WTC11 (cell line): ENCODE data around the gene HINT2. TPM values are rescaled to one million over a fixed set of nuclear protein-coding genes. Genes with fewer than 3 reads are reported as not detected.

Experiments
- ATAC-seq: fragments of 200-7000 bp; cut with Tn5 transposase; 2 replicates; pipeline ENCODE4 v1.10.0; 2021; ENCODE audit warnings: mild to moderate bottlenecking, moderate library complexity
- CTCF ChIA-PET: fragments of 300-600 bp; sonication (Branson Sonifier 250); formaldehyde crosslinking; loops from one replicate; lab custom pipeline; 2021; ENCODE audit warnings: antibody characterized with exemption; lab: Charles Lee
- POLR2A ChIA-PET: fragments of 350-600 bp; sonication (Branson Sonifier 250); formaldehyde crosslinking; loops from one replicate; lab custom pipeline; 2021; ENCODE audit warnings: antibody characterized with exemption; lab: Charles Lee
- DNase-seq: peaks from one replicate; pipeline ENCODE4 v3.0.0; 2021; ENCODE audit warnings: low spot score
- H3K27ac Mint-ChIP-seq: 2 replicates; pipeline ENCODE4 v1.8.0; 2021; ENCODE audit warnings: mixed read lengths
- H3K27me3 Mint-ChIP-seq: 2 replicates; pipeline ENCODE4 v1.8.0; 2021; ENCODE audit warnings: low read depth, mild to moderate bottlenecking, moderate library complexity, mixed read lengths
- H3K36me3 Mint-ChIP-seq: 2 replicates; pipeline ENCODE4 v1.8.0; 2021; ENCODE audit warnings: mixed read lengths
- H3K4me1 Mint-ChIP-seq: 2 replicates; pipeline ENCODE4 v1.8.0; 2022; ENCODE audit warnings: mixed read lengths
- H3K4me3 Mint-ChIP-seq: 2 replicates; pipeline ENCODE4 v1.8.0; 2021; ENCODE audit warnings: mild to moderate bottlenecking, moderate library complexity, mixed read lengths
- H3K9me3 Mint-ChIP-seq: 2 replicates; pipeline ENCODE4 v1.8.0; 2021; ENCODE audit warnings: mixed read lengths
- ATF1 ChIP-seq: sonication (generic); formaldehyde crosslinking; IDR thresholded peaks from 2 replicates; pipeline ENCODE4 v1.8.1; 2023; ENCODE audit warnings: mild to moderate bottlenecking, moderate library complexity, missing genetic modification reagents
- ELF4 ChIP-seq: sonication (generic); formaldehyde crosslinking; IDR thresholded peaks from 2 replicates; pipeline ENCODE4 v1.8.1; 2022; ENCODE audit warnings: low read depth, mild to moderate bottlenecking, moderate library complexity, missing genetic modification reagents
- EMX1 ChIP-seq: fragments of 250-450 bp; sonication (Bioruptor Pico); IDR thresholded peaks from 2 replicates; pipeline ENCODE4 v1.8.0; 2021; ENCODE audit warnings: mild to moderate bottlenecking
- ESRRA ChIP-seq: sonication (generic); formaldehyde crosslinking; IDR thresholded peaks from 2 replicates; pipeline ENCODE4 v1.8.1; 2022; ENCODE audit warnings: mild to moderate bottlenecking, missing genetic modification reagents, borderline replicate concordance
- FOXJ3 ChIP-seq: sonication (generic); formaldehyde crosslinking; IDR thresholded peaks from 2 replicates; pipeline ENCODE4 v1.9.0; 2021; ENCODE audit warnings: missing genetic modification reagents, mild to moderate bottlenecking, borderline replicate concordance
- NFYB ChIP-seq: sonication (generic); formaldehyde crosslinking; conservative IDR thresholded peaks from 2 replicates; pipeline ENCODE4 v1.8.0; 2022; ENCODE audit warnings: low read depth, missing genetic modification reagents
- RORB ChIP-seq: fragments of 250-450 bp; sonication (Bioruptor Pico); IDR thresholded peaks from 2 replicates; pipeline ENCODE4 v1.9.0; 2021; ENCODE audit warnings: mild to moderate bottlenecking
- SMAD3 ChIP-seq: sonication (generic); formaldehyde crosslinking; IDR thresholded peaks from 2 replicates; pipeline ENCODE4 v1.8.0; 2022; ENCODE audit warnings: missing genetic modification reagents, mild to moderate bottlenecking, borderline replicate concordance
- SP1 ChIP-seq: sonication (generic); formaldehyde crosslinking; conservative IDR thresholded peaks from 2 replicates; pipeline ENCODE4 v1.8.1; 2022; ENCODE audit warnings: missing genetic modification reagents
- TP53 ChIP-seq: sonication (generic); formaldehyde crosslinking; IDR thresholded peaks from 2 replicates; pipeline ENCODE4 v1.8.1; 2023; ENCODE audit warnings: mild to moderate bottlenecking, missing genetic modification reagents
- ZNF219 ChIP-seq: sonication (generic); formaldehyde crosslinking; IDR thresholded peaks from 2 replicates; pipeline ENCODE4 v1.8.0; 2023; ENCODE audit warnings: missing genetic modification reagents, mild to moderate bottlenecking, borderline replicate concordance
- ZNF232 ChIP-seq: sonication (generic); formaldehyde crosslinking; IDR thresholded peaks from 2 replicates; pipeline ENCODE4 v1.8.0; 2022; ENCODE audit warnings: mild to moderate bottlenecking, missing genetic modification reagents
- ZNF416 ChIP-seq: fragments of 250-450 bp; sonication (Bioruptor Pico); IDR thresholded peaks from 2 replicates; pipeline ENCODE4 v1.9.0; 2021; ENCODE audit warnings: mild to moderate bottlenecking, inconsistent platforms
- total RNA-seq: library from RNA; stranded (reverse); gene quantifications from 3 replicates; pipeline ENCODE4 v1.2.3, GENCODE V29; 2021
- TF ChIP-seq, protein P1 (sequence below): sonication (generic); formaldehyde crosslinking; IDR thresholded peaks from 2 replicates; pipeline ENCODE4 v1.8.0; 2022; ENCODE audit warnings: mild to moderate bottlenecking, missing genetic modification reagents
- TF ChIP-seq, protein P2 (sequence below): sonication (generic); formaldehyde crosslinking; IDR thresholded peaks from 2 replicates; pipeline ENCODE4 v1.8.0; 2022; ENCODE audit warnings: mild to moderate bottlenecking, missing genetic modification reagents
- TF ChIP-seq, protein P3 (sequence below): fragments of 250-450 bp; sonication (Bioruptor Pico); IDR thresholded peaks from 2 replicates; pipeline ENCODE4 v2.1.2; 2022; ENCODE audit warnings: mild to moderate bottlenecking, moderate library complexity
- TF ChIP-seq, protein P4 (sequence below): sonication (generic); formaldehyde crosslinking; IDR thresholded peaks from 2 replicates; pipeline ENCODE4 v1.8.1; 2023; ENCODE audit warnings: mild to moderate bottlenecking, missing genetic modification reagents
- TF ChIP-seq, protein P5 (sequence below): sonication (generic); formaldehyde crosslinking; IDR thresholded peaks from 2 replicates; pipeline ENCODE4 v1.8.1; 2022; ENCODE audit warnings: mild to moderate bottlenecking, missing genetic modification reagents, moderate library complexity, borderline replicate concordance
- TF ChIP-seq, protein P6 (sequence below): fragments of 200-600 bp; IDR thresholded peaks from 2 replicates; pipeline ENCODE4 v1.8.0; 2022; ENCODE audit warnings: antibody characterized with exemption
- TF ChIP-seq, protein P7 (sequence below): sonication (generic); formaldehyde crosslinking; IDR thresholded peaks from 2 replicates; pipeline ENCODE4 v1.8.1; 2022; ENCODE audit warnings: mild to moderate bottlenecking, moderate library complexity, missing genetic modification reagents
- TF ChIP-seq, protein P8 (sequence below): sonication (generic); formaldehyde crosslinking; IDR thresholded peaks from 2 replicates; pipeline ENCODE4 v1.8.0; 2023; ENCODE audit warnings: missing genetic modification reagents, mild to moderate bottlenecking, borderline replicate concordance

HINT2 gene
- total RNA-seq, 1 experiment from 2014 or later: 33.6 TPM

DNA sequence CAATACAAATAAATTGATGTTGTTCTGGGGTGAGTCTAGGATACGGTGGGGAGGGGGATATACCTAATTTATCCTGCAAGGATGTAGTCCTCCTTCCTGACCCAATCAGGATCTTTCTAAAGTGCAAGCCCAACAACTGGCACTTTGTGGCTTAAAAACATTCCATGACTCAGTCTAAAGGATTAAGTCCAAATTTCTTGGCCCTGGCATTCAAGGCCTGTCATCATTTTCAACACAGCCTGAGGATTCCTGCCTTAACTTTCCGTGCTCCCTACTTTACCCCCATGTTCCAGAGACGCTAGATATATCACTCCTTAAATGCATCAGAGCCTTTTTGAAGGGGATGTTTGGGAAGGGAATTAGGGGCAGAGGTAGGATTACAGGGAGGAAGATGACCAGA, 12.6 kb upstream of the HINT2 start (continued):
- TF ChIP-seq, protein P1, sequence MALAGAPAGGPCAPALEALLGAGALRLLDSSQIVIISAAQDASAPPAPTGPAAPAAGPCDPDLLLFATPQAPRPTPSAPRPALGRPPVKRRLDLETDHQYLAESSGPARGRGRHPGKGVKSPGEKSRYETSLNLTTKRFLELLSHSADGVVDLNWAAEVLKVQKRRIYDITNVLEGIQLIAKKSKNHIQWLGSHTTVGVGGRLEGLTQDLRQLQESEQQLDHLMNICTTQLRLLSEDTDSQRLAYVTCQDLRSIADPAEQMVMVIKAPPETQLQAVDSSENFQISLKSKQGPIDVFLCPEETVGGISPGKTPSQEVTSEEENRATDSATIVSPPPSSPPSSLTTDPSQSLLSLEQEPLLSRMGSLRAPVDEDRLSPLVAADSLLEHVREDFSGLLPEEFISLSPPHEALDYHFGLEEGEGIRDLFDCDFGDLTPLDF (CRISPR knock-in tag): no peak
- TF ChIP-seq ZNF416 (CRISPR knock-in tag) (no peak), FOXJ3 (CRISPR knock-in tag) (no peak), NFYB (CRISPR knock-in tag) (no peak), ZNF219 (CRISPR knock-in tag) (no peak), ATF1 (CRISPR knock-in tag) (no peak)
- TF ChIP-seq, protein P2, sequence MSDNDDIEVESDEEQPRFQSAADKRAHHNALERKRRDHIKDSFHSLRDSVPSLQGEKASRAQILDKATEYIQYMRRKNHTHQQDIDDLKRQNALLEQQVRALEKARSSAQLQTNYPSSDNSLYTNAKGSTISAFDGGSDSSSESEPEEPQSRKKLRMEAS: no peak
- TF ChIP-seq, protein P3, sequence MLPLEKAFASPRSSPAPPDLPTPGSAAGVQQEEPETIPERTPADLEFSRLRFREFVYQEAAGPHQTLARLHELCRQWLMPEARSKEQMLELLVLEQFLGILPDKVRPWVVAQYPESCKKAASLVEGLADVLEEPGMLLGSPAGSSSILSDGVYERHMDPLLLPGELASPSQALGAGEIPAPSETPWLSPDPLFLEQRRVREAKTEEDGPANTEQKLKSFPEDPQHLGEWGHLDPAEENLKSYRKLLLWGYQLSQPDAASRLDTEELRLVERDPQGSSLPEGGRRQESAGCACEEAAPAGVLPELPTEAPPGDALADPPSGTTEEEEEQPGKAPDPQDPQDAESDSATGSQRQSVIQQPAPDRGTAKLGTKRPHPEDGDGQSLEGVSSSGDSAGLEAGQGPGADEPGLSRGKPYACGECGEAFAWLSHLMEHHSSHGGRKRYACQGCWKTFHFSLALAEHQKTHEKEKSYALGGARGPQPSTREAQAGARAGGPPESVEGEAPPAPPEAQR (CRISPR knock-in tag): no peak
- TF ChIP-seq, protein P4, sequence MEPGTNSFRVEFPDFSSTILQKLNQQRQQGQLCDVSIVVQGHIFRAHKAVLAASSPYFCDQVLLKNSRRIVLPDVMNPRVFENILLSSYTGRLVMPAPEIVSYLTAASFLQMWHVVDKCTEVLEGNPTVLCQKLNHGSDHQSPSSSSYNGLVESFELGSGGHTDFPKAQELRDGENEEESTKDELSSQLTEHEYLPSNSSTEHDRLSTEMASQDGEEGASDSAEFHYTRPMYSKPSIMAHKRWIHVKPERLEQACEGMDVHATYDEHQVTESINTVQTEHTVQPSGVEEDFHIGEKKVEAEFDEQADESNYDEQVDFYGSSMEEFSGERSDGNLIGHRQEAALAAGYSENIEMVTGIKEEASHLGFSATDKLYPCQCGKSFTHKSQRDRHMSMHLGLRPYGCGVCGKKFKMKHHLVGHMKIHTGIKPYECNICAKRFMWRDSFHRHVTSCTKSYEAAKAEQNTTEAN (CRISPR knock-in tag): no peak
- TF ChIP-seq, all 79 proteins: peak for 0

DNA sequence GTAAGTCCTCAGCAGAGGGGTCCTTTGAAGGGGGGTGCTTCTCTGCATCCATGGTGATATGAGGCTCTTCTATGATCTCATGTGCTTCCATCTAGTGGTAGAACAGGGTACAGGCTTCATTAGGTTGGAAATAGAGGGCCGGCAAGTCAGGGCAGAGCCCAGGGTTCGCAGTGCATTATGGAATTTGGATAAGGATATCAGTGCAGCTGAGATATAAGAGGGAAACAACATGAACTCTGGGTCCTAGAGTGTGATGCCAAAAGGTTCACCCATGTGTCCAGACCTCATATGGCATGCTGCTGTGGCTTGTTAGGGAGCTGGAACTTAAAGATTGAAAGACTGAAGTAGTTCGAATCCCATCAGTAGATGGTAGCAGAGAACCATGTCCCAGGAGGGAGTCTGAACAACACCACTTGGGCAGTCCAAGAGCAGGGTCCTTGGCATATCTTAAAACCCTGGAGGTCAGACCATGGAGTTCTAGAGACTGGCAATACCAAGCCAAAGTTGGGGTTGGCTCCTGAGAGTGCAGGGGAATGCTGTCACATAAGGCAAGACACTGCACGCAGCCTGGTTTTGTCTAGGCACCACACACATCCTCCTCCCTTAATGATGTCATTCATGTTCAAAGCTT, 11.3 kb upstream of the HINT2 start:
- DNase-seq: no peak
- ChIA-PET POLR2A (no interaction called here), CTCF (interaction anchor here (0.5 to 4.8 kb wide), 30 partner anchors 9 to 274 kb away, joined by 3 to 79 read pairs (median 4); partner anchors contain the start of genes CCDC107, HINT2, NPR2 and RMRP)
- Mint-ChIP-seq H3K4me3 (no peak overlapping the region), H3K4me1 (peaks cover 33% of the 10 kb centered on the region), H3K27ac (no peak overlapping the region), H3K9me3 (no peaks in the 10 kb centered on the region), H3K36me3 (no peaks in the 10 kb centered on the region), H3K27me3 (peaks cover 2% of the 10 kb centered on the region; the same call in 1 of the 2 replicates)
- no peak for TF ChIP-seq SP1
- TF ChIP-seq SMAD3: no peak
- TF ChIP-seq, protein P5, sequence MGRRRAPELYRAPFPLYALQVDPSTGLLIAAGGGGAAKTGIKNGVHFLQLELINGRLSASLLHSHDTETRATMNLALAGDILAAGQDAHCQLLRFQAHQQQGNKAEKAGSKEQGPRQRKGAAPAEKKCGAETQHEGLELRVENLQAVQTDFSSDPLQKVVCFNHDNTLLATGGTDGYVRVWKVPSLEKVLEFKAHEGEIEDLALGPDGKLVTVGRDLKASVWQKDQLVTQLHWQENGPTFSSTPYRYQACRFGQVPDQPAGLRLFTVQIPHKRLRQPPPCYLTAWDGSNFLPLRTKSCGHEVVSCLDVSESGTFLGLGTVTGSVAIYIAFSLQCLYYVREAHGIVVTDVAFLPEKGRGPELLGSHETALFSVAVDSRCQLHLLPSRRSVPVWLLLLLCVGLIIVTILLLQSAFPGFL (CRISPR knock-in tag): no peak
- TF ChIP-seq, protein P6, sequence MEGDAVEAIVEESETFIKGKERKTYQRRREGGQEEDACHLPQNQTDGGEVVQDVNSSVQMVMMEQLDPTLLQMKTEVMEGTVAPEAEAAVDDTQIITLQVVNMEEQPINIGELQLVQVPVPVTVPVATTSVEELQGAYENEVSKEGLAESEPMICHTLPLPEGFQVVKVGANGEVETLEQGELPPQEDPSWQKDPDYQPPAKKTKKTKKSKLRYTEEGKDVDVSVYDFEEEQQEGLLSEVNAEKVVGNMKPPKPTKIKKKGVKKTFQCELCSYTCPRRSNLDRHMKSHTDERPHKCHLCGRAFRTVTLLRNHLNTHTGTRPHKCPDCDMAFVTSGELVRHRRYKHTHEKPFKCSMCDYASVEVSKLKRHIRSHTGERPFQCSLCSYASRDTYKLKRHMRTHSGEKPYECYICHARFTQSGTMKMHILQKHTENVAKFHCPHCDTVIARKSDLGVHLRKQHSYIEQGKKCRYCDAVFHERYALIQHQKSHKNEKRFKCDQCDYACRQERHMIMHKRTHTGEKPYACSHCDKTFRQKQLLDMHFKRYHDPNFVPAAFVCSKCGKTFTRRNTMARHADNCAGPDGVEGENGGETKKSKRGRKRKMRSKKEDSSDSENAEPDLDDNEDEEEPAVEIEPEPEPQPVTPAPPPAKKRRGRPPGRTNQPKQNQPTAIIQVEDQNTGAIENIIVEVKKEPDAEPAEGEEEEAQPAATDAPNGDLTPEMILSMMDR: peak; percentile 44; the same call in 1 of the 2 replicates
- peak; percentile 13 for ATAC-seq

DNA sequence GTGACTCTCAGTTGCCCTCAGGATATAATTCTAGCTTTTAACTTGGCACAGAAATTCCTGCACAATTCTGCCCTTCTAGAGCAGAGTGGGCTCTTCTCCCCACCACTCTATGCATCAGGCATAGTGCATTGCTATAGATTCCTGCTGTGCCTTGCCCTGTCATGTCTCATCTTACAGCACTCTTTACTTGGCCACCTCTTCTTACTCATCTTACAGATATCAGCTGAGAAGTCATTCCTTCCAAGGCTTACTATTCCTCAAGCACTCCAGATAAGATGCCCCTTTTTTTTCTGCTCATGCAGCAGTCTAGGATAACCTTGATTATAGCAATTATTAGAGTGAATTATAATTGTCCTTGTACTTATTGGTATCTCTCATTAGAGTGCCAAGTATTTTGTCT, 8.1 kb upstream of the HINT2 start:
- CTCF ChIA-PET: interaction anchor here (1.0 to 4.8 kb wide), 2 partner anchors 17 to 33 kb away, joined by 3 to 79 read pairs; no protein-coding TSS in a partner anchor
- Mint-ChIP-seq H3K9me3 (no peaks in the 10 kb centered on the region), H3K27ac (no peak overlapping the region), H3K27me3 (peaks cover 2% of the 10 kb centered on the region; the same call in 1 of the 2 replicates), H3K36me3 (no peaks in the 10 kb centered on the region), H3K4me1 (peaks cover 21% of the 10 kb centered on the region), H3K4me3 (no peak overlapping the region)
- ATAC-seq (no peak), DNase-seq (no peak)
- POLR2A ChIA-PET: no interaction called here
- TF ChIP-seq, protein P7, sequence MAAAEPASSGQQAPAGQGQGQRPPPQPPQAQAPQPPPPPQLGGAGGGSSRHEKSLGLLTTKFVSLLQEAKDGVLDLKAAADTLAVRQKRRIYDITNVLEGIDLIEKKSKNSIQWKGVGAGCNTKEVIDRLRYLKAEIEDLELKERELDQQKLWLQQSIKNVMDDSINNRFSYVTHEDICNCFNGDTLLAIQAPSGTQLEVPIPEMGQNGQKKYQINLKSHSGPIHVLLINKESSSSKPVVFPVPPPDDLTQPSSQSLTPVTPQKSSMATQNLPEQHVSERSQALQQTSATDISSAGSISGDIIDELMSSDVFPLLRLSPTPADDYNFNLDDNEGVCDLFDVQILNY (CRISPR knock-in tag): no peak
- no peak for TF ChIP-seq ZNF232
- no peak for TF ChIP-seq RORB (CRISPR knock-in tag)
- TF ChIP-seq SP1: no peak
- TF ChIP-seq EMX1 (CRISPR knock-in tag): no peak
- no peak for TF ChIP-seq ESRRA
- TF ChIP-seq ELF4: no peak
- TF ChIP-seq TP53 (CRISPR knock-in tag): no peak
- no peak for TF ChIP-seq ZNF219 (CRISPR knock-in tag)
- TF ChIP-seq, protein P8, sequence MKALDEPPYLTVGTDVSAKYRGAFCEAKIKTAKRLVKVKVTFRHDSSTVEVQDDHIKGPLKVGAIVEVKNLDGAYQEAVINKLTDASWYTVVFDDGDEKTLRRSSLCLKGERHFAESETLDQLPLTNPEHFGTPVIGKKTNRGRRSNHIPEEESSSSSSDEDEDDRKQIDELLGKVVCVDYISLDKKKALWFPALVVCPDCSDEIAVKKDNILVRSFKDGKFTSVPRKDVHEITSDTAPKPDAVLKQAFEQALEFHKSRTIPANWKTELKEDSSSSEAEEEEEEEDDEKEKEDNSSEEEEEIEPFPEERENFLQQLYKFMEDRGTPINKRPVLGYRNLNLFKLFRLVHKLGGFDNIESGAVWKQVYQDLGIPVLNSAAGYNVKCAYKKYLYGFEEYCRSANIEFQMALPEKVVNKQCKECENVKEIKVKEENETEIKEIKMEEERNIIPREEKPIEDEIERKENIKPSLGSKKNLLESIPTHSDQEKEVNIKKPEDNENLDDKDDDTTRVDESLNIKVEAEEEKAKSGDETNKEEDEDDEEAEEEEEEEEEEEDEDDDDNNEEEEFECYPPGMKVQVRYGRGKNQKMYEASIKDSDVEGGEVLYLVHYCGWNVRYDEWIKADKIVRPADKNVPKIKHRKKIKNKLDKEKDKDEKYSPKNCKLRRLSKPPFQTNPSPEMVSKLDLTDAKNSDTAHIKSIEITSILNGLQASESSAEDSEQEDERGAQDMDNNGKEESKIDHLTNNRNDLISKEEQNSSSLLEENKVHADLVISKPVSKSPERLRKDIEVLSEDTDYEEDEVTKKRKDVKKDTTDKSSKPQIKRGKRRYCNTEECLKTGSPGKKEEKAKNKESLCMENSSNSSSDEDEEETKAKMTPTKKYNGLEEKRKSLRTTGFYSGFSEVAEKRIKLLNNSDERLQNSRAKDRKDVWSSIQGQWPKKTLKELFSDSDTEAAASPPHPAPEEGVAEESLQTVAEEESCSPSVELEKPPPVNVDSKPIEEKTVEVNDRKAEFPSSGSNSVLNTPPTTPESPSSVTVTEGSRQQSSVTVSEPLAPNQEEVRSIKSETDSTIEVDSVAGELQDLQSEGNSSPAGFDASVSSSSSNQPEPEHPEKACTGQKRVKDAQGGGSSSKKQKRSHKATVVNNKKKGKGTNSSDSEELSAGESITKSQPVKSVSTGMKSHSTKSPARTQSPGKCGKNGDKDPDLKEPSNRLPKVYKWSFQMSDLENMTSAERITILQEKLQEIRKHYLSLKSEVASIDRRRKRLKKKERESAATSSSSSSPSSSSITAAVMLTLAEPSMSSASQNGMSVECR (CRISPR knock-in tag): no peak
